ENCODE measurements around the gene OGA. TPM values are rescaled to one million over a fixed set of nuclear protein-coding genes. Genes with fewer than 3 reads are reported as not detected.

Gene OGA
- total and polyA plus RNA-seq, 2 donors = 56.8 to 240 TPM

GRCh38 chr10:101772017-101772894 lies 46.0 kb downstream of the OGA start:
- Histone ChIP-seq H3K4me1 (ENCODE audit: insufficient read depth) (no peaks in the 10 kb centered on the region), H3K4me3 (ENCODE audit: low read depth, low read length) (no peak overlapping the region), H3K27ac (ENCODE audit: low read depth) (no peak overlapping the region), H3K36me3 (ENCODE audit: insufficient read depth) (no peaks in the 10 kb centered on the region)
- 63% methylated on average over 6 of the region's 6 CpGs for WGBS
- no peak for DNase-seq (ENCODE audit: extremely low spot score)

DNA sequence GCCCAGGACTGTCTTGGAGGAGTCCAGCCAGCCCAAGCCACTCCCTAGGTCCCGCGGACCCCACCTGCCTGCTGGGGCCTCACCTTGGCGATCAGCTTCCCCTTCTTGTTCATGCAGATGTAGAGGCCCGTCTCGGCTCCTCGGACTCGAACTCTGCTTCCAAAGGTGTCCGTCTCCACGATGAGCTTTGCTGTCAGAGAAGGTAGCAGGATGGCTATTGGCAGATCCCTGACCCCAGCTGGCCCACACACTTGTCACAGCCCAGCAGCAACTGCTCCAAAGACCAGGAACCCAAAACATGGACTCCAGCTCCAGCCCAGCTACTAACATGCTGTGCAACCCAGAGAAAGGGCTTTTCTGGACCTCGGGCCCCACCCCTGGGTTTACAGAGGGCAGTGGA lies 46.9 kb downstream of the OGA start:
- 88% methylated on average over 10 of the region's 10 CpGs for WGBS

DNA sequence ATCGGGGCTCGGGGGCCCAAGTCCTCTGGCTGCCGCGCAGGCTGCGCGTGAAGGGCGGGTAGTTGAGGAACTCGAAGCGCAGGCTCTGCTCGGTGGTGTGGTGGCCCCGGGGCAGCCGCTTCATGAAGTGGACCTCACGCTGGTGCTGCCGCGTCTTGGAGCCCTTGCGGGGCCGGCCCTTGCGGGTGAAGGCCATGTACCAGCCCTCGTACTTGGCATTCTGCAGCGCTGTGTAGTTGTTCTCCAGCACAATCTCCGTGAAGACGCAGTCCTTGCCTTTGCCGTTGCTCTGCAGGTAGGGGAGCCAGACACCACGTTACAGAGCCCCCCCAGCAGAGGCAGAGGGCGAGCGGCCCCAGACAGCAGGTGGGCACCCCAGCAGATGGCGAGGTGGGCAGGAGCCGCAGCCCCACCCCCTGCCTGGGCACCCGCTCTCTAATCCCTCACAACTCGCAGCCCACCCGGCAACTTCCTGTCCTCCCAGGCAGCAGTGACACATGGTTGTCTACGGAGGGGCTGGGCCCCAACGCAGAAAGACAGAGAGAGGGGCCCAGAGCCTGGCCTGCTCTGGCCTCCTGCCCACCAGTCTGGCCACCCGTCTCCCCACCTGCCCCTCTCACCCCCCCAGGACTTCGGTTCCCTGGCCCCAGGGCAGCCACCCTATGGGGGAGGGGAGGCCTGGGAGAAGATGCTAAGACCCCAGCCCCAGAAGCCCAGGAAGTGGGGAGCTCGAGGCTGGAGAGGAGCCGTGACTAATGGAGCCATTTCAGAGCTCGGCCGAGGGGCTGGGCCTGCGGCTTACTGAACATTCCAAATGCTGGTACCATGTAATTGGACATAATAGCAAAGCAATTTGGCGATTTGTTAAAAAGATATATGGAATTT lies 47.7 kb downstream of the OGA start:
- WGBS = 69% methylated on average over 41 of the region's 41 CpGs
- DNase-seq (ENCODE audit: extremely low spot score) = no peak
- Histone ChIP-seq H3K27ac (ENCODE audit: low read depth) (no peak overlapping the region), H3K4me1 (ENCODE audit: insufficient read depth) (no peaks in the 10 kb centered on the region), H3K4me3 (ENCODE audit: low read depth, low read length) (no peak overlapping the region), H3K36me3 (ENCODE audit: insufficient read depth) (no peaks in the 10 kb centered on the region)

More for the DNA sequence above, 46.9 kb downstream of the OGA start:
- Histone ChIP-seq H3K36me3 (ENCODE audit: insufficient read depth) (no peaks in the 10 kb centered on the region), H3K4me3 (ENCODE audit: low read depth, low read length) (no peak overlapping the region), H3K4me1 (ENCODE audit: insufficient read depth) (no peaks in the 10 kb centered on the region), H3K27ac (ENCODE audit: low read depth) (no peak overlapping the region)
- DNase-seq (ENCODE audit: extremely low spot score) = no peak

DNA sequence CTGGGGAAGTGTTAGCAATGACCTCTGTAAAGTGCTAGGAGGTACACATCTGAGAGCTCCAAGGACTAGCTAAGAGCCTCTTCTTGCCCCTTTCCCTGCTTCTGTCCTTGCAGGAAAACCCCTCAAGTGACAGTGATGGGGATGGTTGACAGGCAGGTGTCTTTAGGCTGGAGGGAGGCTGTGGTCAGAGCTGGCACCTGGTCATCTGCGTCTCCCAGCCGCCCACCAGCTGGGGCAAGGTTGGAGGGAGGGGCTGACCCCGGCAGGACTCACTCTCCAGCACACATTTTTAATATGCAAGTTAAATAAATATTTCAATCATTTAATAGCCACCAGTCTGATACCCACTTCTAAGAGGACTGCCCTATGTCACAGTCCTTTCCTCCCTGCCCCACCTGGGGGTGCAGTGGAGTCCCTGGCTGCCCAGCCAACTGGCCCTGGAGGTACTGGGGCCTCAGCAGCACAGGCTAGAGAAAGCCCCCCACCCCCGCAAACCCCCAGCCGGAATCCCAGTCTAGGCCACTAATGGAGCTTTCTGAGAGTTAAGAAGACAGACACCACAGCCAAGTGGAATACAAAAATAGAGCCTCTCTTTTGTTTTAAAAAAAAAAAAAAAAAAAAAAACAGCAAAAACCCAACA lies 48.6 kb downstream of the OGA start:
- no peak overlapping the region for H3K27ac ChIP-seq (ENCODE audit: low read depth)
- no peak for DNase-seq (ENCODE audit: extremely low spot score)

DNA sequence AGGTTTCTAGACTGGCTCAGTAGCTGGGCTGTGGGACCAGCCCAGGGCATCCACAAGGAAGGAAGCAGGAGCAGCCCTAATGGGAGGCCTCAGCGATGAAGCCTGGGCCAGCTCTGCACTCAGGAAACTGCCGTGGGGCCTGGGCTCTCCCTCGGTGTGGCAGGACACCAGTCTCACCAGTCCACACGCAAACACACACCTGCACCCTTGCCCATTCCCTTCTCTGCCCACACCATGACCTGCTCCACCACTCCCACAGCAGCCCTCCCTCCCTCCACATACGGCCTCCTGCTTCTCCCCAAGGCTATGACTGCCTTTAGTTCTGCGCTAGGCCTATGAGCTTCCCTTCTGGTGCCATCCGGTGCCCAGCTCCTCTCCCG lies 49.5 kb downstream of the OGA start:
- Histone ChIP-seq H3K4me3 (ENCODE audit: low read depth, low read length) (no peak overlapping the region), H3K4me1 (ENCODE audit: insufficient read depth) (no peaks in the 10 kb centered on the region), H3K27ac (ENCODE audit: low read depth) (no peak overlapping the region), H3K36me3 (ENCODE audit: insufficient read depth) (no peaks in the 10 kb centered on the region)
- 79% methylated on average over 8 of the region's 8 CpGs for WGBS
- no peak for DNase-seq (ENCODE audit: extremely low spot score)

More for the DNA sequence above, 48.6 kb downstream of the OGA start:
- Histone ChIP-seq H3K36me3 (ENCODE audit: insufficient read depth) (no peaks in the 10 kb centered on the region), H3K4me3 (ENCODE audit: low read depth, low read length) (no peak overlapping the region), H3K4me1 (ENCODE audit: insufficient read depth) (no peaks in the 10 kb centered on the region)
- WGBS = 81% methylated on average over 5 of the region's 5 CpGs

DNA sequence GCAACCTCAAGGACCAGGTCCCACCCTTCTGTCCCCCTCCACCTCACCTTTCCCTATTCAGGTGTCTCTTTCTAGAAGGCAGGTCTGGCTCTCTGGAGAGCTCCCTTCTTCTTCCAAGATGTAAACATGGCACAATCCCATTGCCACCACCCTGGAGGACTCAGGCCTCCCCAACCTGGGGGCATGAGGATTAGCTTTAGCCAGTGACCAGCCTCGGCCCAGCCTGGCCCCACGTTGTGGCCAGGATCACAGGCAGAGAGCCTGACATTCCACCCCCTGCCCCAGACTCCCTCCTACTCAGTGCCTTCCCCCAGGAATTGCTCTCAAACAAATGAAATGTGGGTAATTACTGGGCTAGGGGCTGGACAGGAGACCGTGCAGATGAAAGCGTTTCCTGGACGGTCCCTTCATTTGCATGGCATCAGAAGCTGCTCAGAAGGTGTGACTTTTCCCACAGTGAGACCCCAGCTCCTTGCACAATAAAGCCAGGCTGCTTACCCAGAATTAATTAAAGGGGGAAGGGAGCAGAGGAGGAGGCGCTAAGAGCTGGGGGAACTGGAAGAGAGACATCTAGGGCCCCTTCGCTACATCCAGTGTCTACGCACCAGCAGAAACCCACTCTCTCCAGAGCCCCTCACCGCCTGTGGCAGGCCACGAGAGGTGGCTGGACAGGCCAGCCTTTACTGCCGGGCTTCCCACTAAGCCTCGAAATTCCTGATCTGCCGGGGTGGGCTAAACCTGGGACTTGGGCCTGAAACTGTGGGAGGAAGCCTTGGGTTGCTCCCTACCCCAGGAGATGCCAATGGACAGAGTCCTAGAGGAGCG lies 50.1 kb downstream of the OGA start:
- Histone ChIP-seq H3K4me1 (ENCODE audit: insufficient read depth) (no peaks in the 10 kb centered on the region), H3K27ac (ENCODE audit: low read depth) (no peak overlapping the region), H3K36me3 (ENCODE audit: insufficient read depth) (no peaks in the 10 kb centered on the region), H3K4me3 (ENCODE audit: low read depth, low read length) (no peak overlapping the region)
- 47% methylated on average over 14 of the region's 14 CpGs for WGBS
- DNase-seq (ENCODE audit: extremely low spot score) = no peak

- no peak for DNase-seq (ENCODE audit: extremely low spot score)
- Histone ChIP-seq H3K36me3 (ENCODE audit: insufficient read depth) (no peaks in the 10 kb centered on the region), H3K4me3 (ENCODE audit: low read depth, low read length) (no peak overlapping the region), H3K27ac (ENCODE audit: low read depth) (no peak overlapping the region), H3K4me1 (ENCODE audit: insufficient read depth) (no peaks in the 10 kb centered on the region)
- 34% methylated on average over 6 of the region's 6 CpGs for WGBS
Measured at GRCh38 chr10:101767600-101767945, 50.7 kb downstream of the OGA start.

DNA sequence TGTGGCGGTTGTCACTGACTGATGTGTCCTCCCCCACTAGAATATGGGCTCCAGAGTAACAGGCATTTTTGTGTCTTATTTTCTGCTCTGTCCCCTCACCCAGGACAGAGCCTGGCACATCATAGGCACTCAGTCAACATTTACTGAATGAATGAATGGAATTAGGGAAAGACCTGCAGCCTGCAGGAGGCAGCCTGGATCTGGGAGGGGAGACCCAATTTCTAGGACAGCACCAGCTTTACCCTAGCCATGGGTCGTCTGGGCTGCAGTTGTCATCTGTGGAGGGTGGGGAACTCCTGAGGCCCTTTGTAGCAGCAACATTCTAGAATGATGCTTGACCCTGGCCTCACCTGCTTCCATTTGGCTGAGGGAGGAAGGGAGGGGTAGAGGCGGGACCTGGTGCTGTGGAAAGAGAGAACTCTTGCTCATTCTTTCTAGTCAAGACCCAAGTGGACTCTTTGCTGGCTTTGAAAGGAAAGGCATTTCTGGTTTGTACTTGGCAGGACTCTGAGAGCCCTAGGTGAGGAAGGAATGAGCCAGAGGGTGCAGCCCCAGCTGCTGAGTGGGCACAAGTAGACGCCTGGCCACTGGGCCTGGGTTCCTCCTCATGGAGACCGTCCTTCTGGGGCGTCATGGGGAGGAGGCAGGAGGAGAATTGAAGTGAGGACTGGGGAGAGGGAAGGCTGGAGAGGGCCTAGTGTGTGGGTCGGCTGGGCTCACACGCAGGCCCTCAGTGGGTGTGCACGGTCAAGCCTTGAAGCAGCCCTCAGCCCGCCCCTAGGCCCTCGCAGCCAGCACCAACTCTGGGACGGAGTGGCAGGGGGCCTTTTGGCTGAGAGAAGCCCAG lies 51.3 kb downstream of the OGA start:
- H3K27ac ChIP-seq (ENCODE audit: low read depth) = no peak overlapping the region
- no peaks in the 10 kb centered on the region for H3K36me3 ChIP-seq (ENCODE audit: insufficient read depth)
- H3K4me3 ChIP-seq (ENCODE audit: low read depth, low read length) = no peak overlapping the region
- 54% methylated on average over 12 of the region's 12 CpGs for WGBS
- DNase-seq (ENCODE audit: extremely low spot score) = no peak
- no peaks in the 10 kb centered on the region for H3K4me1 ChIP-seq (ENCODE audit: insufficient read depth)

DNA sequence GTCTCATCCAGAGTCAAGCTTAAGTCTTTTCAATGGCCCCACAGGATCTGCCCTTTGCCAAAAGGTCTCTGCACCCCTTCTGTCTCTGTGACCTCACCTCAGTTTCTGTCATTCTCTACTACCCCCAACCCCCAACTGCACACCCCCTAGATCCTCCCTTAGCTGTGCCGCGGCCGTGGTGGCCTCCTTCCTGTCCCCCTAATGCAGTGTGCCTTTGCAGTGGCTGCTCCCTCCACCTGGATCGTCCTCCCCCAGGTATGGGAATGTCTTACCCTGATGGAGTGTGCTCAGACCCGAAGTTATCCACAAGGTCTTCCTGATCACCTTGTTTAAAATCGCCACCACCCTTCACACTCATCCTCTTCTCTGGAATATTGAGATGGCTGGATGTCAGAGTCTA lies 51.9 kb downstream of the OGA start:
- 74% methylated on average over 6 of the region's 6 CpGs for WGBS
- DNase-seq (ENCODE audit: extremely low spot score) = no peak
- Histone ChIP-seq H3K27ac (ENCODE audit: low read depth) (no peak overlapping the region), H3K4me1 (ENCODE audit: insufficient read depth) (no peaks in the 10 kb centered on the region), H3K4me3 (ENCODE audit: low read depth, low read length) (no peak overlapping the region), H3K36me3 (ENCODE audit: insufficient read depth) (no peaks in the 10 kb centered on the region)

- Histone ChIP-seq H3K27ac (ENCODE audit: low read depth) (no peak overlapping the region), H3K36me3 (ENCODE audit: insufficient read depth) (no peaks in the 10 kb centered on the region), H3K4me1 (ENCODE audit: insufficient read depth) (no peaks in the 10 kb centered on the region), H3K4me3 (ENCODE audit: low read depth, low read length) (no peak overlapping the region)
- 79% methylated on average over 10 of the region's 10 CpGs for WGBS
- DNase-seq (ENCODE audit: extremely low spot score) = no peak
Measured at GRCh38 chr10:101763141-101763846, 55.0 kb downstream of the OGA start.

DNA sequence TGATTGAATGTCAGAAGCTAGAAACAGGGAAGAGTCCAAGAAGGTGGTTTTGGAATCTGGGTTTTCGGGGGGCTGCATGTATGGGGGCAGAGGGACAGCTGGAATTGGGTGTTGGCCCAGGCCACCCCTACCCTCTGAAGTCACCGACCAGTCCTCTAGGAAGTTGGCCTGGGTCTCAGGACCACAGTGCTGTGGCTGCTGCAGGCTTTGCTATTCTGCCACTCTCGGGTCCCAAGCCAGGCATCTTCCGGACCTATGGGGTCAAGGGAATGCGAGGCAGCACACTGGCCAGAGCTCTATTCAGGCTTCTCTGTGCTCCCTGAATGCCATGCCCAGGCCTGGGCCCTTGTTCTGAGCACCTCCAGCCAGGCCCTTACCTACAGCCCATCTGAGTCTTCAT lies 55.5 kb downstream of the OGA start:
- H3K4me3 ChIP-seq (ENCODE audit: low read depth, low read length) = no peak overlapping the region
- WGBS = 90% methylated on average over 5 of the region's 5 CpGs
- H3K27ac ChIP-seq (ENCODE audit: low read depth) = no peak overlapping the region
- H3K4me1 ChIP-seq (ENCODE audit: insufficient read depth) = no peaks in the 10 kb centered on the region
- DNase-seq (ENCODE audit: extremely low spot score) = no peak
- H3K36me3 ChIP-seq (ENCODE audit: insufficient read depth) = no peaks in the 10 kb centered on the region

DNA sequence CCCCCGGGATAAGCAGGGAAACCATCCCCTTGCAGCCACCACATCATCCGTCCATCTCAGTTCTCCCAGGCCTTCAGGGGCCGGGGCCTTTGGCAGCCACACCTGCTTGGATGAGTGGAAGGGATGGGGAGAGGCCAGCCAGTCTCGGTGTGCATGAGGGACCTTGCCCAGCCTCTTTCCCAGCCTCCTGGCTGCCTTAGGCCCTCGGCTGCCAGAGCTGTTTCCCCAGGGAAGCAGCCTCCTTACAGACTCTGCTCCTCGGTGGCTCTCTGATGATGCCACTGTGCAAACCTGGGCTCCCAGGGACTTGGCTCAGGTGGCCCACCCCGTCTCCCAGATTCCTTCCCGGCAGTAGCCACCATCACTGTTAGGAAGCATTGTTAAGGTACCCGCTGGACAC lies 57.0 kb downstream of the OGA start:
- DNase-seq (ENCODE audit: extremely low spot score) = no peak
- WGBS = 77% methylated on average over 9 of the region's 9 CpGs
- Histone ChIP-seq H3K27ac (ENCODE audit: low read depth) (no peak overlapping the region), H3K4me3 (ENCODE audit: low read depth, low read length) (no peak overlapping the region), H3K4me1 (ENCODE audit: insufficient read depth) (no peaks in the 10 kb centered on the region), H3K36me3 (ENCODE audit: insufficient read depth) (no peaks in the 10 kb centered on the region)

Measured in urinary bladder (tissue), 4 donors.